GM12875 (cell line): ENCODE results near the gene ADGRV1.
"Not testable (repeated sequence)": the region's sequence is repeated elsewhere in the genome, so short reads cannot be mapped to it uniquely, and the experiment has no call there.

ENCODE experiments used
- H3K4me3 ChIP-seq: one replicate; pipeline ENCODE4 v1.5.1; 2011; ENCODE audit warnings: low read depth, low read length, control low read depth
- CTCF ChIP-seq: IDR thresholded peaks from 2 replicates; pipeline ENCODE4 v1.5.1; 2011; ENCODE audit warnings: low read depth, mild to moderate bottlenecking, control low read depth, inconsistent platforms, low read length, moderate library complexity, borderline replicate concordance; ENCODE audit not compliant: insufficient read depth

The ADGRV1 gene

GRCh38 chr5:90813392-90813791, 254.8 kb downstream of the ADGRV1 start:
- TF ChIP-seq CTCF: no peak
- H3K4me3 ChIP-seq: no peak overlapping the region

DNA sequence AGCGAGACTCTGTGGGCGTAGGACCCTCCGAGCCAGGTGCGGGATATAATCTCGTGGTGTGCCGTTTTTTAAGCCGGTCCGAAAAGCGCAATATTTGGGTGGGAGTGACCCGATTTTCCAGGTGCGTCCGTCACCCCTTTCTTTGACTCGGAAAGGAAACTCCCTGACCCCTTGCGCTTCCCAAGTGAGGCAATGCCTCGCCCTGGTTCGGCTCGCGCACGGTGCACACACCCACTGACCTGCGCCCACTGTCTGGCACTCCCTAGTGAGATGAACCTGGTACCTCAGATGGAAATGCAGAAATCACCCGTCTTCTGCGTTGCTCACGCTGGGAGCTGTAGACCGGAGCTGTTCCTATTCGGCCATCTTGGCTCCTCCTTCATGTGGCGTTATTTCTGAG, 263.5 kb downstream of the ADGRV1 start:
- H3K4me3 ChIP-seq: not testable (repeated sequence)

DNA sequence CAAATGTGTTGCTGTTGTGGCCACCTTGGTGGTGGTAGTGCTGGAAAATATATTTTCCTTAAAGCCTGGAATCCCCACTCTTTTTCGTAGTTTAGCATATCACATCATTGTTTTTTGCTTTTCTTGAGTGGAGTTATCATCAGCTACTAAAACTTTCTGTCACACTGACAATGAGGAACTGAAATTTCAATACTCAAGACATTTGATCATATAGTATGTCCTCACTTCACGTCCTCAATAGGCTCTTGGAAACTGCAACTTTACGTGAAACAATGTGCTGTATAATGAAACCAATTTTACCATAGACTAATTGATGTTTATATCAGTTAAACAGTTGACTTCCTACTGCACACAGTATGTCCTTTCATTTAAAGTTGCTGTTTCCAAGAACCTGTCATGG, 265.8 kb downstream of the ADGRV1 start:
- no peak for TF ChIP-seq CTCF
- no peak overlapping the region for H3K4me3 ChIP-seq

DNA sequence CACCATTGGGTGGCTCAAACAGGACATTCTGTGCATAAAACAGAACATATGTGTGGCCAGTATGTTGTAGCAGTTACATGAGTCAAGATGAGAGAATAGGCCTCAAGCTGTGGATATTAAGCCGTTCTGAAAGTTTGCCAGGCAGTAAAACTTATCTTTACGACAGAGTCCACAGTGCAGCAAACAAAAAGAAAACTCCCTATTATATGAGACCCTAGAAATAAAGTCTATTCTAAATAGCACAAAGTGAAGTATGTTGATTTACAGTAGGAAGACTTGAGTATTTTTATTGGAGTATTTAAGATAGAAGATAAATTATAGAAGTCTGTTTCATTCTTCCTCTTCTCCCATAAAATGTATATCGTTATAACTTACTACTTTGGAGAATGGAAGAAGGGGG, 271.5 kb downstream of the ADGRV1 start:
- TF ChIP-seq CTCF: no peak
- H3K4me3 ChIP-seq: no peak overlapping the region

DNA sequence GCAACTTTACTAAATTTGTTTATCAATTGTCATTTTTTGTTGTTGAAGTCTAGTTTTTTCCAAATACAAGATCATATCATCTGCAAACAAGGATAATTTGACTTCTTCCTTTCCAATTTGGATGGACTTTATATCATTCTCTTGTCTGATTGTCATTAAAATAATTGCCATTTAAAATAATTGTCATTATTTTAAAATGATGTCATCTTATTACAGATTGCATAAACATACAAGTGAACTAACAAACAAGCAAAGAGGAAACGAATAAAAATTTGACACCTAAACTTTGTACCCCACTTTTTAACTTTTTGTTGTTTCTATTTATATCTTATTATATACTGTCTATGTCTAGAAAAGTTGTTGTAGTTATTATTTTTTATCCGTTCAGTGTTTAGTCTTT, 275.2 kb downstream of the ADGRV1 start:
- no peak for TF ChIP-seq CTCF

DNA sequence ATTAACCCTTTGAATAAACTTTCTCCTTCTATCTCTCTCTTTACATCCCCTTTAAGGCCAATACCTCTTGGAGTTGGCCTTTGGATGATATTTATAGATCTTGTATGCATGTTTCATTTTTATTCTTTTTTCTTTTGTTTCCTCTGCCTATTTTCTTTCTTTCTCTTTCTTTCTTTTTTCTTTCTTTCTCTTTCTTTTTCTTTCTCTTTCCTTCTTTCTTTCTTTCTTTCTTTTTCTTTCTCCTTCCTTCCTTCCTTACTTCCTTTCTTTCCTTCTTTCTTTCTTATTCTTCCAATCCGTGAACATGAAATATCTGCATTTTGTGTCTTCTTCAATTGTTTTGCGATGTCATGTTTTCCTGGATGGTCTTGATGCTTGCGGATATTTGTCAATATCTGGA, 276.1 kb downstream of the ADGRV1 start:
- no peak for TF ChIP-seq CTCF
- H3K4me3 ChIP-seq: no peak overlapping the region

More for the DNA sequence above, 275.2 kb downstream of the ADGRV1 start:
- H3K4me3 ChIP-seq: no peak overlapping the region

DNA sequence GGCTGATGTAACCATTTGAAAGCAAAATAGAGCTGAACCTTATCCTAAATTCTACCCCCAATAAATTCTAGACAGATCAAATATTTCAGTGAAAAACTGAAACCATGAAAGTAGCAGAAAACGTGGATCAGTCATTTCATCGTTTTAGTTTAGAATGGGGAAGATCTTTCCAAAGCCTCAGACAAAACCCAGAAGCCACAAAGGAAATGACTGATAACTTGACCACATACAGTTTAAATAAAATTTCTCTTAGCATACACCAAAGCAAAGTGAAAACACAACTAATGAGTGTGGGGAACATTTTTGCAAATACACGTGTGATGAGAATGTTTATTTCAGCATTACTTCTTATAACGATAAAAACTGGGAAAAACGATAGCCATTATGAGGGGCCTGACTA, 284.8 kb downstream of the ADGRV1 start:
- no peak for TF ChIP-seq CTCF

GRCh38 chr5:90844931-90845330, 286.3 kb downstream of the ADGRV1 start:
- no peak overlapping the region for H3K4me3 ChIP-seq
- no peak for TF ChIP-seq CTCF

More for the DNA sequence above, 284.8 kb downstream of the ADGRV1 start:
- no peak overlapping the region for H3K4me3 ChIP-seq
